NT2/D1 (cell line): Measurements from ENCODE around the gene BANP.

Experiments used
- SUZ12 ChIP-seq: IDR thresholded peaks from 2 replicates; pipeline ENCODE4 v1.6.1; 2011; ENCODE audit not compliant: insufficient read length, insufficient read depth; ENCODE audit errors: extremely low read depth
- YY1 ChIP-seq: IDR thresholded peaks from 2 replicates; pipeline ENCODE4 v1.6.1; 2011; ENCODE audit not compliant: insufficient read length, insufficient read depth
- ZNF274 ChIP-seq: IDR thresholded peaks from 2 replicates; pipeline ENCODE4 v1.6.1; 2011; ENCODE audit warnings: mild to moderate bottlenecking, low read depth, low read length

GRCh38 chr16:87968541-87968940 is 17.3 kb downstream of the BANP start:
- TF ChIP-seq YY1 (no peak), ZNF274 (no peak), SUZ12 (no peak)
